PC-9 (cell line): Measurements from ENCODE around the gene LRP1B.

ENCODE experiments used
- CTCF ChIP-seq: fragments of 200-600 bp; sonication (generic); conservative IDR thresholded peaks from 2 replicates; pipeline ENCODE4 v1.6.1; 2017; ENCODE audit warnings: mixed run types, antibody characterized with exemption, mild to moderate bottlenecking, moderate library complexity
- EZH2 ChIP-seq: fragments of 200-600 bp; sonication (generic); IDR thresholded peaks from 2 replicates; pipeline ENCODE4 v1.8.0; 2017; ENCODE audit warnings: antibody characterized with exemption, low read depth

GRCh38 chr2:141957321-141957720 is 173.5 kb downstream of the LRP1B start:
- no peak for TF ChIP-seq CTCF
- no peak for TF ChIP-seq EZH2
